Bronchial smooth muscle cell (primary cell): Measurements from ENCODE around the gene BCL10. TPM values are rescaled to one million over a fixed set of nuclear protein-coding genes. Genes with fewer than 3 reads are reported as not detected.

ENCODE experiments used
- total RNA-seq: library from RNA; depleted of rRNA; stranded (reverse); fragments of >200 nt; gene quantifications from 2 replicates; pipeline ENCODE4 v1.2.1, GENCODE V29; 2014

Gene BCL10
- total RNA-seq = 10.4 and 16.5 TPM in 2 replicates

GRCh38 chr1:85276215-85276977 lies at the start of gene BCL10:
BCL10 (minus strand) TSS chr1:85276632; CDS start chr1:85276352, 280 bp downstream.

GRCh38 chr1:85259118-85259911 lies 17.1 kb downstream of the BCL10 start, which contains the start of gene C1orf52:
C1orf52 (minus strand) TSS chr1:85259662; CDS start chr1:85259633, 29 bp downstream.

Other genes with a start within 250 kb of the BCL10 start
- gene MCOLN3, start 228.1 kb downstream of the BCL10 start, total RNA-seq = 0.43 and 6.9 TPM in 2 replicates
- 2.7 and 7.3 TPM in 2 replicates for gene SYDE2, start 75.6 kb downstream of the BCL10 start, total RNA-seq
- 8.8 and 9.5 TPM in 2 replicates for gene C1orf52, start 17.0 kb downstream of the BCL10 start, total RNA-seq
- 3.5 and 8.2 TPM in 2 replicates for gene DDAH1, start 188.5 kb upstream of the BCL10 start, total RNA-seq